Activated naive CD8-positive, alpha-beta T cell treated with anti-CD3 and anti-CD28 coated beads, Interleukin-2, amount 10 ng/mL, durations not matched to agents 7 days and 5 days (primary cell): ENCODE results near the gene CAPN8. TPM values are rescaled to one million over a fixed set of nuclear protein-coding genes. Genes with fewer than 3 reads are reported as not detected.

ENCODE experiments used
- ATAC-seq: fragments of 150-1000 bp; cut with Tn5 transposase; one replicate; pipeline ENCODE4 v1.10.0; 2021; ENCODE audit warnings: low read depth, moderate library complexity
- POLR2A ChIA-PET: fragments of 350-600 bp; sonication (Branson Sonifier 250); formaldehyde crosslinking; loops from one replicate; lab custom pipeline; 2021; ENCODE audit warnings: antibody characterized with exemption; lab: Charles Lee
- DNase-seq: peaks from one replicate; pipeline ENCODE4 v3.0.0; 2021
- H3K27ac Mint-ChIP-seq: one replicate; pipeline ENCODE4 v1.8.0; 2022; ENCODE audit warnings: mild to moderate bottlenecking, mixed read lengths
- H3K27me3 Mint-ChIP-seq: one replicate; pipeline ENCODE4 v1.8.0; 2022; ENCODE audit warnings: mild to moderate bottlenecking, moderate library complexity, mixed read lengths
- H3K36me3 Mint-ChIP-seq: one replicate; pipeline ENCODE4 v1.8.0; 2021; ENCODE audit warnings: mild to moderate bottlenecking, mixed read lengths
- H3K4me1 Mint-ChIP-seq: one replicate; pipeline ENCODE4 v1.8.0; 2021; ENCODE audit warnings: mixed read lengths
- H3K4me3 Mint-ChIP-seq: one replicate; pipeline ENCODE4 v1.8.0; 2022; ENCODE audit warnings: mild to moderate bottlenecking, moderate library complexity, mixed read lengths
- H3K9me3 Mint-ChIP-seq: one replicate; pipeline ENCODE4 v1.8.0; 2021; ENCODE audit warnings: mixed read lengths
- total RNA-seq, 2 experiments: library from RNA; stranded (reverse); gene quantifications; one replicate each; pipeline ENCODE4 v1.2.3, GENCODE V29; 2021

CAPN8 gene
- total RNA-seq, 2 experiments from 2014 or later, result 0.28 TPM; not detected in 1

DNA sequence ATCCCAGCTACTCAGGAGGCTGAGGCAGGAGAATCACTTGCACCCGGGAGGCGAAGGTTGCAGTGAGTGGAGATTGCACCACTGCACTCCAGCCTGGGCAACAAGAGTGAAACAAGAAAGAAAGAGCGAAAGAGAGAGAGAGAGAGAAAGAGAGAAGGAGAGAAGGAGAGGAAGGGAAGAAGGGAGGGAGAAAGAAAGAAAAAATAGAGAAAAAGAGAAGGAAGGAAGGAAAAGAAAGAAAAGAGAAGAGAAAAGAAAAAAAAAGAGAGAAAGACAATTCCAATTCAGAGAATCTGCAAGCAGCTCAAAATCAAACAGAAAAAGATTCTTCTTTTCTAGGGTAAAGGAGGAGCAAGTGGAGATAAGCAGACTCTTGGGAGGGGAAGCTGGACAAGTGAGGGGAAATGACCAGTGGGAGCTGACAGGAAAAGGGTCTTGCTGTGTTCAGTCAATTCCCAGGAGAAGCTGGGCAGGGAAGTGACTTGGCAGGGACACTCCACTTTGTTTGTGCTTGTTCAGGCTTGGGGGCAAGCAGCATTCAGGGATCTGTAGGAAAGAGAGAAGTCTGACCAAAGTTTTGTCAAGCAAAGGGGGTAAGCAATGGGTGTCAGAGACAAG lies 43.3 kb upstream of the CAPN8 start:
- Mint-ChIP-seq H3K4me3 (no peak overlapping the region), H3K27me3 (peaks cover 6% of the 10 kb centered on the region), H3K4me1 (peaks cover 24% of the 10 kb centered on the region), H3K9me3 (no peaks in the 10 kb centered on the region), H3K36me3 (no peaks in the 10 kb centered on the region), H3K27ac (no peak overlapping the region)
- DNase-seq (no peak), ATAC-seq (no peak)
- POLR2A ChIA-PET, result interaction anchor here (0.6 to 1.5 kb wide), 2 partner anchors 10 to 41 kb away, joined by 3 to 5 read pairs; no protein-coding TSS in a partner anchor

DNA sequence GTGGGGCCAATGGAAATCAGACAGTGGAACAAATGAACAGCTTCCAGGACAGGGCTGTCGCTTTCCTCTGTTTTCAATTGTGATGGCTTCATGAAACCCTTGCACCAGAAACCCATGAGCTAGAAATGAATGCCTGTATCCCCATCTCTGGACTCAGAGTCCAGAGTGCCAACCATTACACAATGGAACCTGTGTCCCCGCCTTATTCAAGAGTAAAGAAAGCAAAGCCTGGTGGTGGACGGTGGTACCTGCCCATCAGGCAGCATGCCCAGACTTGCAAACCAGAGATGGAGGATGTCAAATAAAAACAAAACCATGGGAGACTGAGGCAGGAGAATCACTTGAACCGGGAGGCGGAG lies 42.5 kb upstream of the CAPN8 start:
- H3K36me3 Mint-ChIP-seq, result no peaks in the 10 kb centered on the region
- DNase-seq, result no peak
- no peak for ATAC-seq
- H3K27me3 Mint-ChIP-seq, result peaks cover 9% of the 10 kb centered on the region
- POLR2A ChIA-PET, result interaction anchor here (1.5 kb wide), 1 partner anchor 42 kb away, joined by 5 read pairs; no protein-coding TSS in a partner anchor
- H3K4me1 Mint-ChIP-seq, result peaks cover 21% of the 10 kb centered on the region
- H3K4me3 Mint-ChIP-seq, result no peak overlapping the region
- no peak overlapping the region for H3K27ac Mint-ChIP-seq
- H3K9me3 Mint-ChIP-seq, result no peaks in the 10 kb centered on the region

- H3K4me3 Mint-ChIP-seq, result no peak overlapping the region
- DNase-seq (no peak), ATAC-seq (no peak)
- no peaks in the 10 kb centered on the region for H3K9me3 Mint-ChIP-seq
- POLR2A ChIA-PET, result interaction anchor here (0.5 kb wide), 1 partner anchor 39 kb away, joined by 3 read pairs; no protein-coding TSS in a partner anchor
- H3K27ac Mint-ChIP-seq, result no peak overlapping the region
- H3K27me3 Mint-ChIP-seq, result peaks cover 9% of the 10 kb centered on the region
- H3K36me3 Mint-ChIP-seq, result no peaks in the 10 kb centered on the region
- H3K4me1 Mint-ChIP-seq, result peaks cover 21% of the 10 kb centered on the region
These were observed 41.9 kb upstream of the CAPN8 start for GRCh38 chr1:223707256-223708000.

DNA sequence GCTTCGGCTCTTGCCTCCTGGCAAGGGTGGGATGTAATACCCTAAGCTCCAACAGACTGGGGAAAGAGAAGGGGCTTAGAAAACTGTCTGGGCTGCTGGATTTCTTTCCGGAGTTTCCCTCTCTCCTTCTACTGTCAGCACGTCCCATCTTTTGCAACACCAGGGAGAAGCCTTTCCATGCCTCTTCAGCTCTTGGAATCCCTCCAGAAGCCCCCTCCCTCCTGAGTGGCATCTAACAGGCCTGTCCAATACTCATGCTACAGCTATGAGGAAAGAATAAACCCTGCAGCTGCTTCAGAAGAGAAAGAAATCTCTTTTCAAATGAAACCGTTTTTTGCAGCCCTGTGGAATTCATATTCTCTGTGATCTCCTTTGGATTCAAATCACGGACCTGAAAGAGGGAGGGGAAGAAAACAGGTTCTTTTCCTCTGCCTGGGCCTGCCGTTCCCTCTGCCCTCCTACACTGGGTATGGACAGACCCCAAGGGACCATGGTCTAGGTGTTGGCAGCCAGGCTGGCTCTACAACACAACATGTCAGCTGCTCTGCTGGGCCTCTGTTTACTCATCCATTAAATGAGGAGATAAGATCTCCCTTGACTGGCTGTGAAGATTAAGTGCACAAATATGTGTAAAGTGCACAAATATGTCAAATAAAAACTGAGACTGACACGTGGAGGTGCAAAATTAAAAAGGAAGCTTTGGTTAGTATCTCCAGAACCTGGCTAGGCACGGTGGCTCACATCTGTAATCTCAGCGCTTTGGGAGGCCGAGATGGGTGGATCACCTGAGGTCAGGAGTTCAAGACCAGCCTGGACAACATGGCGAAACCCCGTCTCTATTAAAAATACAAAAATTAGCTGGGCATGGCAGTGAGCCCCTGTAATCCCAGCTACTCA lies 40.8 kb upstream of the CAPN8 start:
- H3K27me3 Mint-ChIP-seq, result peaks cover 9% of the 10 kb centered on the region
- ATAC-seq (no peak), DNase-seq (no peak)
- H3K27ac Mint-ChIP-seq, result no peak overlapping the region
- peaks cover 16% of the 10 kb centered on the region for H3K4me1 Mint-ChIP-seq
- H3K9me3 Mint-ChIP-seq, result no peaks in the 10 kb centered on the region
- no peaks in the 10 kb centered on the region for H3K36me3 Mint-ChIP-seq
- no peak overlapping the region for H3K4me3 Mint-ChIP-seq
- POLR2A ChIA-PET, result no interaction called here

GRCh38 chr1:223704921-223705878 lies 39.7 kb upstream of the CAPN8 start:
- peak; percentile 35 for ATAC-seq
- no peak overlapping the region for H3K4me3 Mint-ChIP-seq
- H3K4me1 Mint-ChIP-seq, result peaks cover 10% of the 10 kb centered on the region
- H3K9me3 Mint-ChIP-seq, result no peaks in the 10 kb centered on the region
- H3K27ac Mint-ChIP-seq, result no peak overlapping the region
- no peaks in the 10 kb centered on the region for H3K36me3 Mint-ChIP-seq
- DNase-seq, result no peak
- H3K27me3 Mint-ChIP-seq, result peaks cover 9% of the 10 kb centered on the region
- POLR2A ChIA-PET, result no interaction called here

DNA sequence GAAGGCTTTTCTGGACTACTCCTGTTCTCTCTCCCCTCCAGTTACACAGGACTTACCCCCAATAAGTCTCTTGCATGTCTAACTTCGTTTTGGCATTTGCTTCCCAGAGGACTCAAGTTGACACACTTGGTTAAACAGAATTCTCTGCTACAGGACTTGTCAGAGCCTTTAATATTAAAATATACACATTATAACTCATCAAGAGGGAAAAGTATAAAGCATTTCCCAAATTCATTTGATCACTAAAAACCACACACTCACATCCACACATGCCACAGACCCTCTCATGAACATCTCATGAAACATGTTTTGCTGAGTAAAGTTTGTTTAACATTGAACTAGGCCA lies 38.1 kb upstream of the CAPN8 start:
- peaks cover 10% of the 10 kb centered on the region for H3K4me1 Mint-ChIP-seq
- no peak for ATAC-seq
- peaks cover 5% of the 10 kb centered on the region for H3K27me3 Mint-ChIP-seq
- DNase-seq, result no peak
- H3K9me3 Mint-ChIP-seq, result no peaks in the 10 kb centered on the region
- POLR2A ChIA-PET, result no interaction called here
- no peak overlapping the region for H3K4me3 Mint-ChIP-seq
- H3K36me3 Mint-ChIP-seq, result no peaks in the 10 kb centered on the region
- no peak overlapping the region for H3K27ac Mint-ChIP-seq

DNA sequence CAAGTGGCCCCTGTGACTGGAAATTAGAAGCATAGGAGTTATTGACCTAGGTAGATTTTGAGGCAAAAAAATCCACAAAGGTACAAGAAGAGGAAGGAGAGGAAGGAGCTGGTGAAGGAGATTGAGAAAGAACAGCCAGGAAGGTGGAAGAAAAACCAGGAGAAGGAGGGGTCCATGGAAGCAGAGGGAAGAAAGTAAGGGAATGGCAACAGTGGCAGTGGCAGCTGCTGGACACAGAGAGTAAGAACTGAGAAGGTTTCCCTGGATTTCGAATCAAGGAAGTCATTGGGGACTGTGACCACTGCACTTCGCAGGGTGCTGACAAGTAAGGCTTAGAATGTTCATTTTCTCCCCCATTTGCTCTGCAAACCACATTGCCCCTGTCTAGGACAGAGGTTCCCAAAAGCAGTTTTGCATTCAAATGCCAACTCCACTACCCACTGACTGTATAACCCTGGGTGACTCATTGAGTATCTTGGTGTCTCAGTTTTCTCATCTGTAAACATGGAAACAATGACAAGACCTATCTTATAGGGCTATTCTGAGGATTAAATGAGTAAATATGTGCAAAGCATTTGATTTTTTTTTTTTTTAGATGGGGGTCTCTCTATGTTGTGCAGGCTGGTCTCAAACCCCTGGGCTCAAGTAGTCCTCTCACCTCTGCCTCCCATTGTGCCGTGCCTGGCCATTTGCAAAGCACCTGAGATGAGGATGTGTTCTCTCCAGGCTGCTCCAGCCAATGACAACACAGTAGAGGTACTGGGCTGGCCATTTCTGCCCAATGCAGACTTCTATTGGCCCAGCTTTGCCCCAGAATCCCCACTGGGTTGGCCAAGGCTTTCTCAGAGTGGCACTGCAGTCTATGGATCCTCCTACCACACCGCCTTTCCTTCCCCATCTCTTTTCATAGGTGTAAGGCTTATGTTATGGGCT lies 37.5 kb upstream of the CAPN8 start:
- POLR2A ChIA-PET, result no interaction called here
- H3K4me1 Mint-ChIP-seq, result peaks cover 11% of the 10 kb centered on the region

GRCh38 chr1:223700942-223701637 lies 35.6 kb upstream of the CAPN8 start:
- Mint-ChIP-seq H3K27me3 (peaks cover 5% of the 10 kb centered on the region), H3K9me3 (no peaks in the 10 kb centered on the region), H3K36me3 (no peaks in the 10 kb centered on the region), H3K4me1 (peaks cover 12% of the 10 kb centered on the region), H3K4me3 (no peak overlapping the region), H3K27ac (no peak overlapping the region)
- POLR2A ChIA-PET, result interaction anchor here (0.6 kb wide), 1 partner anchor 24 kb away, joined by 4 read pairs; no protein-coding TSS in a partner anchor
- ATAC-seq (no peak), DNase-seq (no peak)

More for the DNA sequence above, 37.5 kb upstream of the CAPN8 start:
- Mint-ChIP-seq H3K9me3 (no peaks in the 10 kb centered on the region), H3K27ac (no peak overlapping the region), H3K4me3 (no peak overlapping the region), H3K27me3 (peaks cover 5% of the 10 kb centered on the region), H3K36me3 (no peaks in the 10 kb centered on the region)
- ATAC-seq (peak; percentile 24), DNase-seq (no peak)

DNA sequence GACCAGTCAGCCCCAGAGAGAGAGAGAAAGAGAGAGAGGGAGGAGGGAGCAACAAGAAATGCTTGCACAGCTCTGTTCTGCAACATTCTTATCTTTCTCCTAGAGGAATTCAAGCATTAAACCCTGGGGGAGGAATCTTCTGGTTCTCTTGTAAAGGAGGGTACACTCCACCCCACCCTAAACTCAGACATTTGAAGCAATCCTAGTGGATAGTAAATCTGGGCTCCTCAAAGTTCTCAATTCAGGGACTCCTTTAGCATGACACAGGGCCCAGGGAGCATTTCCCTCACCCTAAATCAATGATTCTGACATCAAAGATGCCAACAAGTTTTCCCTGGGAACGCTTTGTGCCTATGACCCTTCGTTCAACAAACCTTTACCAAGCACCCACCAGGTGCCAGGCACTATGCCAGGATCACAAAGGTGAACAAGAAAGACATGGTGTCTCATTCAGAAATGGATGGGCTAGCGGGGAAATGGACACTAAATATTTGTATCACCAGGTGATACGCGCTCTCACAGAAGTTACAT lies 35.0 kb upstream of the CAPN8 start:
- H3K4me3 Mint-ChIP-seq, result no peak overlapping the region
- POLR2A ChIA-PET, result no interaction called here
- ATAC-seq (no peak), DNase-seq (no peak)
- peaks cover 12% of the 10 kb centered on the region for H3K4me1 Mint-ChIP-seq
- no peaks in the 10 kb centered on the region for H3K36me3 Mint-ChIP-seq
- H3K27ac Mint-ChIP-seq, result no peak overlapping the region
- H3K9me3 Mint-ChIP-seq, result no peaks in the 10 kb centered on the region
- peaks cover 5% of the 10 kb centered on the region for H3K27me3 Mint-ChIP-seq

DNA sequence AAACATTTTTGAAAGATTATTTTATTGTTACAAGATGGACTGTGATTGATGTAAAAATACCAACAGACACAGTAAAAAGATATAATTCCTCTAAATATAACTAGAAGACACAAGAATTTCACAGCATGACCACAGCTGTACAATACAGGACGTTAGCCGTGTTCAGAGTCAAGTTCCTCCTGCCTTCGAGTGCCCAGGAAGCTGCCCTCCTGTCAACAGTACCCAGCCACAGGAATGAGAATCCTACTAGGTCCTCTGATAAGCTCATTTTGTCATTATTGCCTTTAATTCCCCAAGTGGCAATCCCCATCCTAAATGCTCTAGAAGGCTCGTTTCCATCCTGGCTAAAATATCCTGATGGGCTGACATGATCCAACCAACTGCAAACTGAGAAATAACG lies 30.4 kb upstream of the CAPN8 start:
- Mint-ChIP-seq H3K4me1 (peaks cover 4% of the 10 kb centered on the region), H3K9me3 (no peaks in the 10 kb centered on the region), H3K4me3 (no peak overlapping the region), H3K27ac (no peak overlapping the region), H3K36me3 (no peaks in the 10 kb centered on the region), H3K27me3 (peaks cover 2% of the 10 kb centered on the region)
- ATAC-seq (no peak), DNase-seq (no peak)
- POLR2A ChIA-PET, result no interaction called here

- Mint-ChIP-seq H3K27me3 (peaks cover 2% of the 10 kb centered on the region), H3K4me1 (peaks cover 4% of the 10 kb centered on the region), H3K36me3 (no peaks in the 10 kb centered on the region), H3K27ac (no peak overlapping the region), H3K4me3 (no peak overlapping the region), H3K9me3 (no peaks in the 10 kb centered on the region)
- POLR2A ChIA-PET, result no interaction called here
- DNase-seq (no peak), ATAC-seq (no peak)
These were observed 29.6 kb upstream of the CAPN8 start for GRCh38 chr1:223695014-223695548.
